Lower lobe of right lung (tissue), 2 donors: ENCODE results near the gene TNFRSF11A. TPM values are rescaled to one million over a fixed set of nuclear protein-coding genes. Genes with fewer than 3 reads are reported as not detected.

ENCODE experiments used
- ATAC-seq, 2 donors: fragments of 200-7000 bp; cut with Tn5 transposase; one replicate each; pipeline ENCODE4 v1.9.1; 2020 to 2022; ENCODE audit warnings: mild to moderate bottlenecking in 2 of 2, moderate library complexity in 2 of 2
- DNase-seq: peaks from one replicate; pipeline ENCODE4 v3.0.0-alpha.2; 2020
- H3K27ac ChIP-seq: fragments of 200-600 bp; one replicate; pipeline ENCODE4 v1.8.0; 2022
- H3K27me3 ChIP-seq: fragments of 200-600 bp; one replicate; pipeline ENCODE4 v1.8.0; 2022; ENCODE audit warnings: low read depth
- H3K36me3 ChIP-seq: fragments of 200-600 bp; one replicate; pipeline ENCODE4 v1.8.0; 2022; ENCODE audit warnings: mild to moderate bottlenecking
- H3K4me1 ChIP-seq: fragments of 200-600 bp; one replicate; pipeline ENCODE4 v1.8.0; 2022
- H3K4me3 ChIP-seq: fragments of 200-600 bp; one replicate; pipeline ENCODE4 v1.8.0; 2022; ENCODE audit warnings: mild to moderate bottlenecking
- H3K9me3 ChIP-seq: fragments of 200-600 bp; one replicate; pipeline ENCODE4 v1.8.0; 2022
- intact Hi-C: fragments of 100-400 bp; cut with DNase I; formaldehyde crosslinking; loops from one replicate; pipeline ENCODE4 v1.11.0; 2022
- total RNA-seq: library from RNA; stranded (reverse); fragmentation: NEBNext Ultra II Directional; extraction: Animal tissue kit (Norgen Biotek cat#: 25700); gene quantifications from one replicate; pipeline ENCODE4 v1.2.1, GENCODE V29; 2021
- TF ChIP-seq, protein P1 (sequence below): fragments of 200-600 bp; IDR thresholded peaks from one replicate; pipeline ENCODE4 v1.8.0; 2022; ENCODE audit warnings: antibody characterized with exemption, mild to moderate bottlenecking
- donor health status: DM: no; HTN: yes; CAD: no; lungs with severe emphysema.

TNFRSF11A gene
- total RNA-seq, 1 donor from 2014 or later, result 3.9 TPM

DNA sequence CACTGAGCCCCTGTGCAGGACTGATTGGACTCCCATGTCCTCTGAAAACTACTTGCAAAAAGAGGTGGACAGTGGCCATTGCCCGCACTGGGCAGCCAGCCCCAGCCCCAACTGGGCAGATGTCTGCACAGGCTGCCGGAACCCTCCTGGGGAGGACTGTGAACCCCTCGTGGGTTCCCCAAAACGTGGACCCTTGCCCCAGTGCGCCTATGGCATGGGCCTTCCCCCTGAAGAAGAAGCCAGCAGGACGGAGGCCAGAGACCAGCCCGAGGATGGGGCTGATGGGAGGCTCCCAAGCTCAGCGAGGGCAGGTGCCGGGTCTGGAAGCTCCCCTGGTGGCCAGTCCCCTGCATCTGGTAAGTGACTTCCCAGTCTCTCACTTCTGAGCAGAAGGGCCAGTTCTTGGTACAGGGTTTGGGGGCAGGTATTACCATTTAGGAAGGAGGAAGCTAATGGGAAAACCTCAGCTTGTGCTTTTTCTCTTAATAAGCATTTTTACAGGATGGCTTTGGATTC lies 44.1 kb downstream of the TNFRSF11A start:
- Histone ChIP-seq H3K4me1 (no peaks in the 10 kb centered on the region), H3K9me3 (no peaks in the 10 kb centered on the region), H3K4me3 (no peak overlapping the region), H3K27ac (no peak overlapping the region), H3K36me3 (no peaks in the 10 kb centered on the region), H3K27me3 (no peaks in the 10 kb centered on the region)
- TF ChIP-seq, protein P1, sequence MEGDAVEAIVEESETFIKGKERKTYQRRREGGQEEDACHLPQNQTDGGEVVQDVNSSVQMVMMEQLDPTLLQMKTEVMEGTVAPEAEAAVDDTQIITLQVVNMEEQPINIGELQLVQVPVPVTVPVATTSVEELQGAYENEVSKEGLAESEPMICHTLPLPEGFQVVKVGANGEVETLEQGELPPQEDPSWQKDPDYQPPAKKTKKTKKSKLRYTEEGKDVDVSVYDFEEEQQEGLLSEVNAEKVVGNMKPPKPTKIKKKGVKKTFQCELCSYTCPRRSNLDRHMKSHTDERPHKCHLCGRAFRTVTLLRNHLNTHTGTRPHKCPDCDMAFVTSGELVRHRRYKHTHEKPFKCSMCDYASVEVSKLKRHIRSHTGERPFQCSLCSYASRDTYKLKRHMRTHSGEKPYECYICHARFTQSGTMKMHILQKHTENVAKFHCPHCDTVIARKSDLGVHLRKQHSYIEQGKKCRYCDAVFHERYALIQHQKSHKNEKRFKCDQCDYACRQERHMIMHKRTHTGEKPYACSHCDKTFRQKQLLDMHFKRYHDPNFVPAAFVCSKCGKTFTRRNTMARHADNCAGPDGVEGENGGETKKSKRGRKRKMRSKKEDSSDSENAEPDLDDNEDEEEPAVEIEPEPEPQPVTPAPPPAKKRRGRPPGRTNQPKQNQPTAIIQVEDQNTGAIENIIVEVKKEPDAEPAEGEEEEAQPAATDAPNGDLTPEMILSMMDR, result no peak
- no peak for DNase-seq
- intact Hi-C loops, result no loop called here
- ATAC-seq, result no peak

DNA sequence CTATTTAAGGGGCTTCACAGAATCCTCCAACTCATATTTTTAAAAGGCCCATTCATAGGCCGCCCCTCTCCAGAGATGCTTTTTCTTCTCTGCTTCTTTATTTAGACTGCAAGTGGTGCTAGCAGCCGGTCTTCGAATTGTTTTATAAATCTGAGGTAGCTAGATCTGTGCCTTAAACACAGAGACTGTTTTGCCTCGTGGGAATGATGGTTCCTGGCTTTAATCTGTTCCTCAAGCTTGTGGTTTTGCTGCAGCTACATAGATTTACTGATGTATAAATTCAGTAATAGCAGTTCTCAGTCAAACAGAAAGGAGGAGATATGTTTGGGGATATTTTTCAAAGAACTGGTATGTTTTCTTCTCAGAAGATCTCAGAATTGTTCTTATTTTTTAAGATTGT lies 45.3 kb downstream of the TNFRSF11A start:
- ATAC-seq (no peak), DNase-seq (no peak)
- TF ChIP-seq, protein P1, result no peak
- intact Hi-C loops, result no loop called here
- Histone ChIP-seq H3K36me3 (no peaks in the 10 kb centered on the region), H3K27ac (no peak overlapping the region), H3K4me3 (no peak overlapping the region), H3K4me1 (no peaks in the 10 kb centered on the region), H3K27me3 (no peaks in the 10 kb centered on the region), H3K9me3 (no peaks in the 10 kb centered on the region)

DNA sequence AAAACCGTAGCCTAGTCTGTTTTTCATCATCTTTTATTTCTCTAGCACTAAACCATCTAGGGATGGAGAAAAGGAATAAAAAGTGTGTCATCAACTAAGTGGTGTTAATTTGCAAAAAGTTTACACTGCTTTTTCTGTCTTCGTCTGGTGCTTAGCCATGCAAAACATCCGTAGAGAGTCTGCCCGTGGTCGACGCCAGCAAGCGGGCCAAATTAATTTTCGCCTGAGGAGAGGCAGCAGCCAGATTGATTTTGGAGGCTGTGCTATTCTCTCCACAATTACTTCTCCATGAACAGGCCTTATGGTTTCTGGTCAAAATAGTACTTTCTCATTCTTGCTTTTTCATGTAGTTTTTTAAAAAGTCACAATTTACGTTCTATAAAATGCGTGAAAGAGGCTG lies 46.3 kb downstream of the TNFRSF11A start:
- Histone ChIP-seq H3K4me1 (no peaks in the 10 kb centered on the region), H3K4me3 (no peak overlapping the region), H3K27ac (no peak overlapping the region), H3K27me3 (no peaks in the 10 kb centered on the region), H3K9me3 (no peaks in the 10 kb centered on the region), H3K36me3 (no peaks in the 10 kb centered on the region)
- DNase-seq, result no peak
- TF ChIP-seq, protein P1, result no peak
- ATAC-seq, result no peak
- intact Hi-C loops, result no loop called here

DNA sequence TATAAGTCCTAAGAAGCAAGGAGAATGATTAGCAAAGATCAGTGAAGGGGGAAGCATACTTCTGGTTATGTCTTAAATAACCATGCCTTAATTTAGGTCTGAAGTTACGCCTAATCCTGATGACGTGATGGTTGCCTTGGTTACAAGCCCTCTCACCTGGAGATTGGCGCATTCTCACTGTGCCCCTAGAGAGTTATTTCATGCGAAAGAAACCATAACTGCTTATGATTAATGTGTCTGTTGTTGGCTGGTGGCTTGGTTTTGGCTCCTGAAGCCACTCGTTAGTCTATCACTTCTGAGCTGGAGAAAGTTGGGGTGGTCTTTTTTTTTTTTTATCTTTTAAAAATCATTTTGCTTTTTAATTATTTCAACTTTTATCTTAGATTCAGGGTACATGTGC lies 47.0 kb downstream of the TNFRSF11A start:
- no peaks in the 10 kb centered on the region for H3K4me1 ChIP-seq
- H3K27ac ChIP-seq, result no peak overlapping the region
- no peaks in the 10 kb centered on the region for H3K9me3 ChIP-seq
- no peaks in the 10 kb centered on the region for H3K36me3 ChIP-seq
- no peak overlapping the region for H3K4me3 ChIP-seq
- no peaks in the 10 kb centered on the region for H3K27me3 ChIP-seq
- TF ChIP-seq, protein P1, result no peak
- DNase-seq (no peak), ATAC-seq (no peak)
- intact Hi-C loops, result no loop called here

DNA sequence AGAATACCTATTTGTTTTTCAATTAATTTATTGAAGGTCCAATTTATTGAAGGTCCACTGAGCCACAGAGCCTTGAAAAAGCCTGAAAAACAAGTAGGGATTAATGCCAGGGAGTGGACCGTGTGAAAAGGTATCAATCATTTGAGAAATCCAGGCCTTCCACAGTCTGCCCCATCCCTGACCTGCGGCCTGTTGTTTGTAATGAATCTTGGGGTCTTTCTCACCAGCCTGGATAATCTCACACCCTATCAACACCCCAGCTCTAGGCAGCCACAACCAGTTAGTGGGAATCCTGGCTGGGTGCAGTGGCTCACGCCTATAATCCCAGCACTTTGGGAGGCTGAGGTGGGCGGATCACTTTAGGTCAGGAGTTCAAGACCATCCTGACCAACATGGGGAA lies 47.8 kb downstream of the TNFRSF11A start:
- Histone ChIP-seq H3K4me1 (no peaks in the 10 kb centered on the region), H3K4me3 (no peak overlapping the region), H3K36me3 (no peaks in the 10 kb centered on the region), H3K9me3 (no peaks in the 10 kb centered on the region), H3K27ac (no peak overlapping the region), H3K27me3 (no peaks in the 10 kb centered on the region)
- no peak for ATAC-seq
- intact Hi-C loops, result no loop called here
- DNase-seq, result no peak
- TF ChIP-seq, protein P1, result no peak
